OCI-M2 (cell line): ENCODE measurements around the gene ST3GAL6.

Experiments used
- DNase-seq: peaks from one replicate; lab custom pipeline; 2025; ENCODE audit not compliant: unreplicated experiment; lab: John Stamatoyannopoulos, UW

ST3GAL6 gene

GRCh38 chr3:98843266-98843959, 80.3 kb downstream of the ST3GAL6 start:
- no peak for DNase-seq
